Measurements from ENCODE around the gene OR1L6.

OR1L6 gene

DNA sequence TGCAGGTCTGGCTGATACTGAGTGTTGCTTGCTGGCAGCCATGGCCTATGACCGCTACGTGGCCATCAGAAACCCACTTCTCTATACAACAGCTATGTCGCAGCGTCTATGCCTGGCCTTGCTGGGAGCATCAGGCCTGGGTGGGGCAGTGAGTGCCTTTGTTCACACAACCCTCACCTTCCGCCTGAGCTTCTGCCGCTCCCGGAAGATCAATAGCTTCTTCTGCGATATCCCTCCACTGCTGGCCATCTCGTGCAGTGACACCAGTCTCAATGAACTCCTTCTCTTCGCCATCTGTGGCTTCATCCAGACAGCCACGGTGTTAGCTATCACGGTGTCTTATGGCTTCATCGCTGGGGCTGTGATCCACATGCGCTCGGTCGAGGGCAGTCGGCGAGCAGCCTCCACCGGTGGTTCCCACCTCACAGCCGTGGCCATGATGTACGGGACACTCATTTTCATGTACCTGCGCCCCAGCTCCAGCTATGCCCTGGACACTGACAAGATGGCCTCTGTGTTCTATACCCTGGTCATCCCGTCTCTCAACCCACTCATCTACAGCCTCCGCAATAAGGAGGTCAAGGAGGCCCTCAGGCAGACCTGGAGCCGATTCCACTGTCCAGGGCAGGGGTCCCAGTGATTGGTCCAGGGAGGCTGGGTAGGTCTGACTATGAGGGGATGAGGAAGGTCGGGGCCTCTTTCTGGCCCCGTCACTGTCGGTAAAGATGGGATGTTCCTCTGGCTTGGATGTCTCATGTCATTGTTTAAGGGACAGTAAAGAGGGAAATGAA is 47.3 kb downstream of the OR1L6 start:
- Histone ChIP-seq H3K27ac (ENCODE audit: poor library complexity, severe bottlenecking) (no peak overlapping the region), H3K9me3 (ENCODE audit: severe bottlenecking) (no peaks in the 10 kb centered on the region), H3K36me3 (ENCODE audit: low read depth) (no peaks in the 10 kb centered on the region), H3K4me3 (ENCODE audit: severe bottlenecking) (no peak overlapping the region), H3K4me1 (ENCODE audit: insufficient read depth, poor library complexity, severe bottlenecking) (no peaks in the 10 kb centered on the region), H3K27me3 (ENCODE audit: insufficient read depth, poor library complexity, severe bottlenecking) (no peaks in the 10 kb centered on the region)
- TF ChIP-seq, protein P1, sequence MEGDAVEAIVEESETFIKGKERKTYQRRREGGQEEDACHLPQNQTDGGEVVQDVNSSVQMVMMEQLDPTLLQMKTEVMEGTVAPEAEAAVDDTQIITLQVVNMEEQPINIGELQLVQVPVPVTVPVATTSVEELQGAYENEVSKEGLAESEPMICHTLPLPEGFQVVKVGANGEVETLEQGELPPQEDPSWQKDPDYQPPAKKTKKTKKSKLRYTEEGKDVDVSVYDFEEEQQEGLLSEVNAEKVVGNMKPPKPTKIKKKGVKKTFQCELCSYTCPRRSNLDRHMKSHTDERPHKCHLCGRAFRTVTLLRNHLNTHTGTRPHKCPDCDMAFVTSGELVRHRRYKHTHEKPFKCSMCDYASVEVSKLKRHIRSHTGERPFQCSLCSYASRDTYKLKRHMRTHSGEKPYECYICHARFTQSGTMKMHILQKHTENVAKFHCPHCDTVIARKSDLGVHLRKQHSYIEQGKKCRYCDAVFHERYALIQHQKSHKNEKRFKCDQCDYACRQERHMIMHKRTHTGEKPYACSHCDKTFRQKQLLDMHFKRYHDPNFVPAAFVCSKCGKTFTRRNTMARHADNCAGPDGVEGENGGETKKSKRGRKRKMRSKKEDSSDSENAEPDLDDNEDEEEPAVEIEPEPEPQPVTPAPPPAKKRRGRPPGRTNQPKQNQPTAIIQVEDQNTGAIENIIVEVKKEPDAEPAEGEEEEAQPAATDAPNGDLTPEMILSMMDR (IDR thresholded peaks at IDR 0.05; ENCODE audit: poor library complexity, severe bottlenecking) = no peak
- no peak for DNase-seq (ENCODE audit: low spot score)
- no peak for ATAC-seq (ENCODE audit: low read depth)

DNA sequence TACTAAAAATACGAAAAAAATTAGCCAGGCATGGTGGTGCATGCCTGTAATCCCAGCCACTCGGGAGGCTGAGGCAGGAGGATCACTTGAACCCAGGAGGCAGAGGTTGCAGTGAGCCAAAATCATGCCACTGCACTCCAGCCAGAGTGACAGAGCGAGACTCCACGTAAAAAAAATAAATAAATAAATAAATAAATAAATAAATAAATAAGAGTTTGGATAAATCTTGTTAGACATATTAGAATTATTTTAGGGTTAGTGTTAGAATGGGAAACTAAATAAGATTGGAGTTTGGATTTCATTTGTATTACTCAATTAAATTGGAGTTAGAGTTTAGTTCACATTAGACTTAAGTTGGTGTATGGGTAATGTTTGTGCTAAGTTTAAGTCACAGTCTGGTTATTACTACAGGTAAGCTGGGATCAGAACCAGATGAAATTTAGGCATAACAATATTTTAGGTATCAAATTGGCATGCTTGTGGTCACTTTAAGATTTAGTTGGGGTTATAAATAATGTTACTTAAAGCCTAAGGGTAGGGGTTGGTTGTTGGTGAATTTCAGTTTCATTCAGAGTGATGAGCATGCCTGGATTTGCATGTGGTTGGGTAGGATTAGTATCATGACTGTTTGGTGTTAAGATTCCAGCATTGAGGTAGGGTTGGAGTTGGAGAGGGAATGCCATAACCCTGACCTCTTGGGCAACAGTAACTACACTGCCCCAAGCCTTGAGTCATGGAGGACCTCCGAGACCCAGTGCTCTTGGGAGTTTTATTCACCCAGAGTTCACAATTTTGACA is 50.0 kb downstream of the OR1L6 start:
- TF ChIP-seq, protein P1 (IDR thresholded peaks at IDR 0.05; ENCODE audit: poor library complexity, severe bottlenecking) = no peak
- no peaks in the 10 kb centered on the region for H3K4me1 ChIP-seq (ENCODE audit: insufficient read depth, poor library complexity, severe bottlenecking)
- H3K27ac ChIP-seq (ENCODE audit: poor library complexity, severe bottlenecking) = no peak overlapping the region
- DNase-seq (ENCODE audit: low spot score) = no peak
- no peak for ATAC-seq (ENCODE audit: low read depth)
- no peaks in the 10 kb centered on the region for H3K27me3 ChIP-seq (ENCODE audit: insufficient read depth, poor library complexity, severe bottlenecking)
- H3K36me3 ChIP-seq (ENCODE audit: low read depth) = no peaks in the 10 kb centered on the region
- no peaks in the 10 kb centered on the region for H3K9me3 ChIP-seq (ENCODE audit: severe bottlenecking)
- H3K4me3 ChIP-seq (ENCODE audit: severe bottlenecking) = no peak overlapping the region

DNA sequence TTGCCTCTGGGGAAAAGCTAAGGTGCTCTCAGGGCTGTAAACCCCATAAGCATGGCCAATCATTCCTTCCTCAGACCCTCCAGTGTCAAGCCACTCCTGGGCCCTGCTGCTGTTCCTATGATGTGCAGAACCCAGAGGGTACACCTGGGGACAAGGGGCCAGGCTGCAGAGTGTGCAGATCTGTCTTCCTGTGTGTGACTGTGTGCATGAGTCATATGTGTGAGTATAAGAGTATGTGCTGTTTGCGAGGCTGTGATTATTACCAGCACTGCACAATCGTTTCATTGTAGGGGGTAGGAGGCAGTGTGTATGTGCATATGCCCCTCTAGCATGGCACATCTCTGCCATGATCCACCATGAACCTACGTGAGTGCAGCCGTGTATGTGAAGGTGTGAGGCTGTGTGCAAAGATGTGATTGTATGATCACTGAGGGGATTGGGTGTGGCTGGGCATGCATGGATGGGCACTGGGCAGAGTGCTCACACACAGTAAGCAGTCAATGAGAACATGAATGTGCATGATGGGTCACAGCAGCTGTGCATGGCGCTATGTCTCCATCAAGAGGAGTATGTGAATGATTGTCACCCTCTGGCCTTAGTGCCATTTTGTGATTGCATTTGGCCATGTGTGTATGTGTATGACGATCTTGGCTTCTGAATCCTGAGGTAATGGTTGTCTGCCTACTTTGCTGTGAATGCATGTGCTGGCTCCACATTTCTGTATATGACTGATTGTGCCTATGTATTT is 55.4 kb downstream of the OR1L6 start:
- no peaks in the 10 kb centered on the region for H3K9me3 ChIP-seq (ENCODE audit: severe bottlenecking)
- no peaks in the 10 kb centered on the region for H3K4me1 ChIP-seq (ENCODE audit: insufficient read depth, poor library complexity, severe bottlenecking)
- H3K4me3 ChIP-seq (ENCODE audit: severe bottlenecking) = no peak overlapping the region
- ATAC-seq (ENCODE audit: low read depth) (0 out of 3 replicates have a peak, but pooled peaks have one; percentile 33), DNase-seq (ENCODE audit: low spot score) (no peak)
- no peaks in the 10 kb centered on the region for H3K27me3 ChIP-seq (ENCODE audit: insufficient read depth, poor library complexity, severe bottlenecking)
- no peaks in the 10 kb centered on the region for H3K36me3 ChIP-seq (ENCODE audit: low read depth)
- TF ChIP-seq, protein P1 (IDR thresholded peaks at IDR 0.05; ENCODE audit: poor library complexity, severe bottlenecking) = no peak
- no peak overlapping the region for H3K27ac ChIP-seq (ENCODE audit: poor library complexity, severe bottlenecking)

Measured in RWPE2 (cell line).